Brain microvascular endothelial cell (primary cell): ENCODE results near the gene DNTTIP2.
A peak's percentile ranks its signal among the peaks of the same experiment; 100 is the strongest.
"Not testable (repeated sequence)": the region's sequence is repeated elsewhere in the genome, so short reads cannot be mapped to it uniquely, and the experiment has no call there.

ENCODE experiments used
- DNase-seq: peaks from one replicate; pipeline ENCODE4 v3.0.0-alpha.2; 2020
- H3K27ac ChIP-seq: fragments of 250-450 bp; sonication (Bioruptor Pico); 2 replicates; pipeline ENCODE4 v1.5.1; 2020; ENCODE audit warnings: mild to moderate bottlenecking, moderate library complexity
- H3K27me3 ChIP-seq: fragments of 250-450 bp; sonication (Bioruptor Pico); replicated peaks from 2 replicates; pipeline ENCODE4 v1.5.1; 2020; ENCODE audit warnings: mild to moderate bottlenecking
- H3K36me3 ChIP-seq: fragments of 250-450 bp; sonication (Bioruptor Pico); replicated peaks from 2 replicates; pipeline ENCODE4 v1.5.1; 2020; ENCODE audit warnings: mild to moderate bottlenecking
- H3K4me3 ChIP-seq: 2 replicates; pipeline ENCODE4 v1.5.1; 2011; ENCODE audit warnings: low read depth, mild to moderate bottlenecking, control low read depth, low read length, moderate library complexity
- CTCF ChIP-seq: IDR thresholded peaks from 2 replicates; pipeline ENCODE4 v1.5.1; 2011; ENCODE audit warnings: low read depth, mild to moderate bottlenecking, moderate library complexity, low read length, control low read depth, inconsistent platforms; ENCODE audit errors: missing control alignments
- in situ Hi-C: cut with HindIII; loops from 2 replicates; pipeline ENCODE4 v1.10.0; 2017; ENCODE audit warnings: low sequenced_read_pairs, low pct_ligation_motif_present

The DNTTIP2 gene

GRCh38 chr1:93841771-93842170, 37.2 kb downstream of the DNTTIP2 start:
- H3K4me3 ChIP-seq = no peak overlapping the region
- in situ Hi-C loops = no loop called here
- no peaks in the 10 kb centered on the region for H3K36me3 ChIP-seq
- H3K27ac ChIP-seq = no peak overlapping the region
- no peak for DNase-seq
- no peaks in the 10 kb centered on the region for H3K27me3 ChIP-seq
- no peak for TF ChIP-seq CTCF

GRCh38 chr1:93840956-93841482, 38.0 kb downstream of the DNTTIP2 start:
- Histone ChIP-seq H3K36me3 (no peaks in the 10 kb centered on the region), H3K4me3 (no peak overlapping the region), H3K27ac (no peak overlapping the region), H3K27me3 (no peaks in the 10 kb centered on the region)
- DNase-seq = no peak
- in situ Hi-C loops = no loop called here
- no peak for TF ChIP-seq CTCF

- no peaks in the 10 kb centered on the region for H3K36me3 ChIP-seq
- H3K4me3 ChIP-seq = no peak overlapping the region
- peak overlapping the region; percentile 4 for H3K27ac ChIP-seq
- no peak for DNase-seq
- in situ Hi-C loops = no loop called here
- no peak for TF ChIP-seq CTCF
- no peaks in the 10 kb centered on the region for H3K27me3 ChIP-seq
Observed at GRCh38 chr1:93839753-93840152, 39.3 kb downstream of the DNTTIP2 start.

- in situ Hi-C loops = no loop called here
- Histone ChIP-seq H3K27me3 (no peaks in the 10 kb centered on the region), H3K27ac (peak overlapping the region; percentile 4), H3K4me3 (no peak overlapping the region), H3K36me3 (no peaks in the 10 kb centered on the region)
- no peak for TF ChIP-seq CTCF
- DNase-seq = peak; percentile 78
Observed at GRCh38 chr1:93839307-93839706, 39.7 kb downstream of the DNTTIP2 start.

GRCh38 chr1:93837961-93838360, 41.0 kb downstream of the DNTTIP2 start:
- TF ChIP-seq CTCF = no peak
- H3K27me3 ChIP-seq = no peaks in the 10 kb centered on the region
- H3K36me3 ChIP-seq = no peaks in the 10 kb centered on the region
- DNase-seq = no peak
- no peak overlapping the region for H3K4me3 ChIP-seq
- in situ Hi-C loops = no loop called here
- no peak overlapping the region for H3K27ac ChIP-seq

- H3K36me3 ChIP-seq, H3K27ac ChIP-seq, in situ Hi-C loops, H3K4me3 ChIP-seq, DNase-seq, H3K27me3 ChIP-seq: not testable (repeated sequence)
Observed at GRCh38 chr1:93833293-93833692, 45.7 kb downstream of the DNTTIP2 start.
